ENCODE data around the gene SLC45A3.

Gene SLC45A3

GRCh38 chr1:205716371-205717132 is 36.2 kb upstream of the SLC45A3 start:
- Histone ChIP-seq H3K4me3 (ENCODE audit: low read depth, low read length) (no peak overlapping the region), H3K4me1 (no peaks in the 10 kb centered on the region), H3K9me3 (no peaks in the 10 kb centered on the region), H3K36me3 (peaks cover 77% of the 10 kb centered on the region), H3K27me3 (no peaks in the 10 kb centered on the region)
- no peak for DNase-seq
- no peak for TF ChIP-seq CTCF (IDR thresholded peaks at IDR 0.05; ENCODE audit: low read depth, low read length)

GRCh38 chr1:205715628-205716027 is 35.3 kb upstream of the SLC45A3 start:
- Histone ChIP-seq H3K9me3 (no peaks in the 10 kb centered on the region), H3K4me1 (no peaks in the 10 kb centered on the region), H3K4me3 (ENCODE audit: low read depth, low read length) (no peak overlapping the region), H3K27me3 (no peaks in the 10 kb centered on the region), H3K36me3 (peaks cover 76% of the 10 kb centered on the region)
- no peak for DNase-seq
- TF ChIP-seq CTCF (IDR thresholded peaks at IDR 0.05; ENCODE audit: low read depth, low read length) = no peak

- H3K4me3 ChIP-seq (ENCODE audit: low read depth, low read length) = no peak overlapping the region
- no peaks in the 10 kb centered on the region for H3K9me3 ChIP-seq
- no peak for TF ChIP-seq CTCF (IDR thresholded peaks at IDR 0.05; ENCODE audit: low read depth, low read length)
- no peaks in the 10 kb centered on the region for H3K27me3 ChIP-seq
- no peaks in the 10 kb centered on the region for H3K4me1 ChIP-seq
- peaks cover 76% of the 10 kb centered on the region for H3K36me3 ChIP-seq
- DNase-seq = no peak
These were observed 34.6 kb upstream of the SLC45A3 start for GRCh38 chr1:205714906-205715246.

- Histone ChIP-seq H3K9me3 (no peaks in the 10 kb centered on the region), H3K36me3 (peaks cover 73% of the 10 kb centered on the region), H3K27me3 (no peaks in the 10 kb centered on the region), H3K4me1 (no peaks in the 10 kb centered on the region), H3K4me3 (ENCODE audit: low read depth, low read length) (no peak overlapping the region)
- no peak for DNase-seq
- TF ChIP-seq CTCF (IDR thresholded peaks at IDR 0.05; ENCODE audit: low read depth, low read length) = no peak
These were observed 34.0 kb upstream of the SLC45A3 start for GRCh38 chr1:205714190-205714905.

GRCh38 chr1:205711105-205712048 is 31.1 kb upstream of the SLC45A3 start:
- Histone ChIP-seq H3K36me3 (peaks cover 63% of the 10 kb centered on the region), H3K4me3 (ENCODE audit: low read depth, low read length) (no peak overlapping the region)
- peak; percentile 96 for TF ChIP-seq CTCF (IDR thresholded peaks at IDR 0.05; ENCODE audit: low read depth, low read length)

More at GRCh38 chr1:205711105-205712048, 31.1 kb upstream of the SLC45A3 start:
- H3K9me3 ChIP-seq = no peaks in the 10 kb centered on the region
- H3K4me1 ChIP-seq = no peaks in the 10 kb centered on the region
- peak; percentile 82 for DNase-seq
- no peaks in the 10 kb centered on the region for H3K27me3 ChIP-seq

Measured in BE2C (cell line).